GM18951 (cell line): ENCODE measurements around the gene SAMD9L.

Experiments
- POLR2A ChIP-seq: IDR thresholded peaks from 4 replicates; pipeline ENCODE4 v1.6.1; 2011; ENCODE audit warnings: mild to moderate bottlenecking; ENCODE audit not compliant: insufficient read length, insufficient read depth; ENCODE audit errors: extremely low read depth
- in situ Hi-C: fragments of 300-500 bp; cut with MboI; formaldehyde crosslinking; loops from one replicate; pipeline ENCODE4 v1.12.0; 2022; ENCODE audit warnings: low sequenced_read_pairs, mixed read lengths, inconsistent platforms; ENCODE audit not compliant: unreplicated experiment

Gene SAMD9L

DNA sequence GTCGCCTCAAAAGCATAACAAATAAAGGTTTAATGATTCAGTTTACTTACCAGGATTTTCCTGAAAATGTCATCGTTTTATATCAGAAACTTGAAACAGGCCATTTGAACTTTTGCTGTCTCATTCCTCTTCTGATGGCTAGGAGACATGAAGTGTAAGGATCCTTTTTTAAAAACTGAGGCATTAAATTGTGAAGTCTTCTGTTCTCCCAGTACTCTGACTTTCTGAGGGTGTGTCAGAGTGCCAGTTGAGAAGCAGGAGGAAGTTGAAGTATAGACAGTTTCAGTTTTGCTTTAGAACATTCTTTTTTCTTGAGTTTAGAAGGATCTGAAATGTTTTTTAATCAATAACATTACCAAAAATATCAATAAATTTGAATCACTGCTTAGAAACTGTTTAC is at the start of gene SAMD9L:
Gene SAMD9L (minus strand): TSS at position 242 of the 400 bp plus-strand sequence. CDS start 12,414 bp downstream, outside the sequence.
- in situ Hi-C loops = no loop called here
- no peak for TF ChIP-seq POLR2A

DNA sequence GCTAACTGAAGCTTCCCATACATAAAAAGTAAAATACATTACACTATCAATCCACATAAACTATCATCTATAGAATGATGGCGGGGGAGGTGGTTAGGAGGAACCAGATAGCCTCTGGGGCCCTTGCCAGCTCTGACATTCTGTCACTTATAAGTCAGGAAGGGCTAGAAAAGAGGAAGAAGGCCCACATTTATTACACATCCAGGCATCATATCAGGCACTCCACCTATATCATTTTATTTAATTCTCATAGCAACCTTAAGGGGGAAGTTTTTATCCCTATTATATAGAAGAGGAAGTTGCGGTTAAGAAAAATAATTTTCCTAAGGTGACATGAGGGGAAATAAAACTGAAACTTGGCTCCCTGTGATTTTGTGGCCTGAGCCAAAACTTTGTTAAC is 48.2 kb upstream of the SAMD9L start:
- in situ Hi-C loops = no loop called here
- no peak for TF ChIP-seq POLR2A

DNA sequence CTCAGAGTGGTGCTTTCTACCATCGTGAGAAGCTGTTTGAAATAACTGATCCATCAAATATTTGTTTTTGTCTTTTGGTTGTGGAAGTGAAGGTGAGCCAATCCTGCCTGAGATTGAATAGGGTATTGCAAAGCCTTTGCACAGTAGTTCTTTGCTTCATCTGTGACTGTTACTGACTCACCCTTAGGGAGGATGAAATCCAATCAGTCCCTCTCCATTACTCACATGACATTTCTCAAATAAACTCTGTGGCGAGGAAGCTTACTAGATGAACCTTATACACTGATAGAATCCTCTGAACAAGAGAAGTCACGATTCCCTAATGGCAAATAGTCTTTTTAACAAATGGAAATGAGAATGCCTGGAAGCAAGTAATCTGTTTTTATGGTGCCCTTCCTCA is 46.2 kb upstream of the SAMD9L start:
- in situ Hi-C loops = no loop called here
- TF ChIP-seq POLR2A = no peak

DNA sequence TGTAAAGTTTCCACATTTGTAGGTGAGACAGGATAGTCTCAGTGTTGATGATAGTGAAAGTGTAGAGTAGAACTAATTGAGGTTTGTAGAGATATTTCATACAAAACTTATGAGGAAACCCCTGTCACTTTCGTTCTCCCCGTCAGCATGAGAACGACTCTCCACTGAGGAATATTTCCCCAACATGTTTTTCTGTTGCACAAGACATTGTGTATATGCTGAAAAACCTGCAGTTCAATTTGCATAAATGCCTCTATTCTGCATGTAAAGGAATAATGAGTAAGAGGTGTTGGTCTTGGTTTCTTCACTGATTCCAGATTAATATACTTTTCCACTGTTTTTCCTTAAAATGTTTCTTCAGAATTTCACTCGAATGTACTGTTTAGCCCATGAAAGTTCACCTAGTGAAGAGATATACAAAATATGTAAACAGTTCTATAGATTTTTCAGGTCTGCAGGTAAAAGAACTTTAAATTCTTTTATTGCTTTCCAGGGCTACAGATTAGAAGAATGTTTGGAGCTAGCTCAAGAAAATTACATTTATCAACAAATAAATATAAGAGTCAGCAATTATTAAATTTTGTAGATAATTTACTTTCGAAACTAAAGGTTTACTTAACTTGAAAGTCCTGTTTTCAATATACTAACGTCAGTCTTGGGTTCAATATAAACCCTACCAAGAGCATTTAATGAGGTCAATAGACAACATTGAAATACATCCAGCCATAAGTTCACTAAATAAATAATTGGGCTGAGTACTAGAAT is 40.9 kb upstream of the SAMD9L start:
- in situ Hi-C loops = no loop called here
- no peak for TF ChIP-seq POLR2A

DNA sequence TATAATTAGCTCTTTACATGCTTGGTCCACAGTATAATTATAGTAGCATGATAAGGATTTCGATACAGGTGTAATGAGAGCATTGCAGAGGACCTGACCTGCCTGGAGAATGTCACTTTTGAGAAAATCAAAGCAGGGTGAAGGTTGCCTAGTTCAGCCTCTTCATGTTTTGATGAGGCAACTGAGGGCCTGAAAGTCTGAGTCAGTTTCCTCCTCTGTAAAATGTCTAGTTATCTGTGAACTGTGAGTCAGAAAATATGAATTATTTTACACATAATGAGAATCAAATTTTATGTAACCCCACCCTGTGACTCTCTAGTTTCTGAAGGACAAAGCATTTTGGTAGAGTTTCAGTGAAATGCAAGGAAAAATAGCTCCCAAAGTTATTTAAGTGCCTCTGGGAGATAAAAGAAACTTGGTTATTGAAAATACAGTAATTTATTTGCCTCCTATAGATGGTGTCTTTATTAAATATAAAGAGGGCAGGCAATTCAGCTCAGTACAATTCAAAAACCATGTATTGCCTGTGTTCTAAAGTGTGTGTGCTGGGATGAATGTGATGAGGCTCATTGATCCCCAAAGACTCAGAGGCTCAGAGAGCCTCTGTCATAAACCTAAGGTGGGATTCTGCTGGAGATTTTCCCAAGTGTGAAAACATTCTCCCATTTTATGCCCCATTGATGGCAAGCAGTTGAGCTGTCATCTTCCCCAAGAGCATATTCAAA is 37.3 kb upstream of the SAMD9L start:
- no peak for TF ChIP-seq POLR2A
- in situ Hi-C loops = no loop called here

DNA sequence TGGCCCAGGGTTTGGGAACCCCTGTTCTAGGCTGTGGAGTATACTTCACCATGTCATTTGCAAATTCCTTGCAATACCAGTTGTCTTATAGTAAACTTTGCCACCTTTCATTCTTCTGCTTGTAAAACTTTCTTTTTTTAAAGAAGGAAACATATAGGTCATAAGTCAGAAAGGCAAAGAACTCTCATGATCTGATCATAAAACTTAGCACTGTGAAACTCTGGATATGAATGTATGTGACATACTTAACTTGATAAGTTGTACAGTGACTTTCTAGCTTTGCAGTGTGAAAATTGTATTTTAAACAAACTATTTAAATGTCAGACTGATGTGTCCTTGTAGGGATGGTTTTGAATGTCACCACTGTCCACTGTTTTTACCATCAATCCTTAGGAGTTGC is 31.0 kb upstream of the SAMD9L start:
- TF ChIP-seq POLR2A = no peak
- in situ Hi-C loops = no loop called here

DNA sequence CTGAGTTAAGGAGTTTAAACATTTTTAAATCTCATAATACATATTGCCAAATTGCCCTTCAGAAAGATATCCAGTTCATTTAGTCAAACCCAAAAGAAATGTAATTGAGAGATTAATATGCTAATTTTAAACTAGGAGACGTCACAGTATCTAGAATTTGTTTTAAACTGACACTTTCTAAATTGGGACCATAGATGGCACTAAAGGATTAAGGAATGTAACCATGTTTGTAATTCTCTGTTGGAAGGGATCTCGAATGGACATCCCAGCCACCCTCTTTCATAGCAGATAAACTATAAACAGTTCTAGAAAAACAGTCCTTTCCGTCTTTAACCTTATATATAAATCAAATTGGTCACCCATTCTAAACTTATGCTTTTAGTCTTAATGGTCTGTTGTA is 30.0 kb upstream of the SAMD9L start:
- TF ChIP-seq POLR2A = no peak
- in situ Hi-C loops = no loop called here

DNA sequence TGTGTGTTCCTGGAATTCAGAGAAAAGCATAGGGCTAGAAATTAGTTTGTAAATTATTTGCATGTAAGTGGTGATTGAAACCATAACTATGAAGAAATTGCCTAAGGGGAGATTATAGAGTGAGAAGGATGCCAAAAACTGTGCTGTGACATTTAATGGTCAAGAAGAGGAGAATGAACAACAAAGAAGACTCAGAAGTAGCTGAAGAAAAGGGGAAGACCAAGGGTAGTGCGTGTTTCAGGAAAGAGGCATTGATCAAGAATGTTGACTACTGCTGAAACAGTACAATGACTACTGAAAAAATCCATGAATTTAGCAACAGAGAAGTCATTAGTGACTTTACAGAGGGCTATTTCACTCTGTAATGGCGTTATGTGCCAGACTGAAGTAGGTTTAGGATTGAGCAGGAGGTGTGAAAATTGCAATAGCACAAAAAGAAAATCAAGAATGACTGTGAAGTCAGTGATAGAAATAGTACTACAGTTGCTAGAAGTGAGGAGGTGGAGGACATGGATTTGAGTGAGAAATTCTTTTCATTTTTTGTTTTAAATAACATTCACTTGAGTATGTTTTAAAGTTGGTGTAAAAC is 28.9 kb upstream of the SAMD9L start:
- in situ Hi-C loops = no loop called here
- no peak for TF ChIP-seq POLR2A

DNA sequence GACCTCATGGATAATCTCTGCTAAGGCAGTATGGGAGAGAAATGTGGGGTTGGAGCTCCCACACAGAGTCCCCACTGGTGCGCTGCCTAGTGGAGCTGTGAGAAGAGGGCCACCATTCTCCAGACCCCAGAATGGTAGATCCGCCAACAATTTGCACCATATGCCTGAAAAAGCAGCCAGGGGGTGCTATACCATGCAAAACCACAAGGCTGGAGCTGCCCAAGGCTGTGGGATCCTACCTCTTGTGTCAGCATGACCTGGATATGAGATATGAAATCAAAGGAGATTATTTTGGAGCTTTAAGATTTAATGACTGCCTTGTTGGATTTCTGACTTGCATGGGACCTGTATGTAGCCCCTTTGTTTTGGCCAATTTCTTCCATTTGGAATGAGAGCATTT is 27.0 kb upstream of the SAMD9L start:
- TF ChIP-seq POLR2A = no peak
- in situ Hi-C loops = no loop called here

DNA sequence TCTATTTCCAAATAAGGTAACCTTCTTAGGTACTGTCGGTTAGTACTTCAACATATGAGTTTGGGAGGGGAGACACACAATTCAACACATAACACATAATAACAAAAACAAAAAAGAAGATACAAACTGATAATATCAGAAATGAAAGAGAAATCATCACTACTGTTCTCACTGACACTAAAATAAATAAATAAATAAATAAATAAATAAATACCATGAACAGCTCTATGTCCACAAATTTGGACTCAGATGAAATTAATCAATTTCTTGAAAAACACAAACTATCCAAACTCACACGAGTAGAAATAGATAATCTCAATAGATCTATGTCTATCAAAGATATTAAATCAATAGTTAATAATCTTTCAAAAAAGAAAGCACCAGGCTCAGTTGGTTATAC is 24.5 kb upstream of the SAMD9L start:
- TF ChIP-seq POLR2A = no peak
- in situ Hi-C loops = no loop called here

DNA sequence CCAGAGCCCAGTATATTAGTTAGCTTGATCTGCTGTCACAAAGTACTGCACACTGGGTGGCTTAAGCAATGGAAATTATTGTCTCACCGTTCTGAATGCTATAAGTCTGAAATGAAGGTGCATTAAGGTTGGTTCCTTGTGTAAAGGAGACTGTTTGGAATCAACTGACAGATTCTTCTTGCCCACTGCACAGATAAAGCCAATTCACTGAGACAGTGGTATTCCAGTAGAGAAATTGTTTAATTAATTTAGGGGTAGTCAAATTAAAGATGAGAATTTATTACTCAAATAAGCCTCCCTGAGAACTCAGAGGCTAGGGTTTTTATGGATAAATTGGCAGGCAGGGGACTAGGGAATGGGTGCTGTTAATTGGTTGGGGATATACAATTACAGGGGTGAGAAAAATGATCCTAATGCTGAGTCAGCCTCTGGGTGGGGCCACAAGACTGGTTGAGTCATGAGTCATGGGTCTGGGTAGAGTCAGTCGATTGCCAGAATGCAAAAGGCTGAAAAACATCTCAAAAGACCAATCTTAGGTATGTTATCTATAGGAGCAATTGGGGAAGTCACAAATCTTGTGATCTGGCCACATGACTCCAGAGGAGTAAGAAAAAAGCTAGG is 23.5 kb upstream of the SAMD9L start:
- TF ChIP-seq POLR2A = no peak
- in situ Hi-C loops = no loop called here

DNA sequence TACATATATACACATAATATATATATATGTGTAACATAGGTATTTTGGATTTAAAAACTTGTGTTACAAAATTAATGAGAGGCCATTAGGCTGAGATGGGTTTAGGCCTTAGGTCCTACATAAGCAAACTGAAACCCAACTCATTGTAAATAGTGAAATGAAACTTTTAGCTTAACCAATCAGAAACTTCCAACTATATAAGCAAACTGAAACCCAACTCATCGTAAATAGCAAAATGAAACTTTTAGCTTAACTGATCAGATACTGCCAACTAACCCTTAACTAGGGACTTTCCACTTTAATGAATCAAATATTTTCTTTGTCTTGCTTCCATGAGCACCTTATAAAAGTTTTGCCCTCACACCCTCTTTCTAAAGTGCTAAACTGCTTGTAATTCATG is 17.3 kb upstream of the SAMD9L start:
- TF ChIP-seq POLR2A = no peak
- in situ Hi-C loops = no loop called here

DNA sequence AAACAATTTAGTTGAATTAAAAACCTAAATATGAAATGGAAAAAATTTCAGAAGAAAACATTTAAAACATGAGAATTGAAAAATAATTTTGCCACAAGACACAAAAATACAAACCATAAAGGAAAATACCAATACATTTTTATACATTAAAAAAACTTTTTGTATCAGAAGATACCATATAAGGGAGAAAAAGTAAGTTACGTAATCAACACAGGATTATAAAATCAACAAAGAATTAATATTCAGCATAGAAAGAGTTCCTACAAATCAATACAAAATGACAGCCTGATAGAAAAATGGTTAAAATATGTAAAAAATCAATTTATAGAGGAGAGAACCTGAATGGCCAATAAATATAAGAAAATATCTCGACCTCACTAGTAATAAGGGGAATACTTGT is 16.6 kb upstream of the SAMD9L start:
- no peak for TF ChIP-seq POLR2A
- in situ Hi-C loops = no loop called here

DNA sequence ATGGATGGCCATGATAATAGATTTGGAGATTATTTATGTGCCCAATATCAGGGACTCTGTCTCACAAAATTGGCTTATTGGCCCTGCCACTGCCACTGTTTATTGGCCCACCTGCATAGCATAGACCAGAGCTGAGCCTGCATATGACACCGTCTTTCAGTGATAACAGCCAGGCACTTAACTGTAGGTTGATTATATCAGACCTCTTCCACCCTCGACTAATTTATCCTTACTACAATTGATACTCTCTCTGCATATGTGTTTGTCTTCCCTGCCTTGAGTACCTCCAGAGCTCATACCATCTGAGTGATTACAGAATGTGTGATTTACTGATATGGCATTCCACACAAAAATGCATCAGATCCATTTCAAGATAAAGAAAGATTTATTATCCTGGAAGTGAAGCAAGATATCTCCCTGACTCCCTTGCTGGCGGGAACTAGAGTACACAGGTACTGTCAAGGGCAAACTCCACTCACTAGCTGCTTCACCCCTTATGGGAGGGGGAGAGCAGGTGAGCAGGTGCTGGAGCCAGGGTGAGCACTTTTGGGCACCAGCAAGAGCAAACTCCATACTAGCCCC is 13.1 kb upstream of the SAMD9L start:
- in situ Hi-C loops = no loop called here
- TF ChIP-seq POLR2A = no peak

DNA sequence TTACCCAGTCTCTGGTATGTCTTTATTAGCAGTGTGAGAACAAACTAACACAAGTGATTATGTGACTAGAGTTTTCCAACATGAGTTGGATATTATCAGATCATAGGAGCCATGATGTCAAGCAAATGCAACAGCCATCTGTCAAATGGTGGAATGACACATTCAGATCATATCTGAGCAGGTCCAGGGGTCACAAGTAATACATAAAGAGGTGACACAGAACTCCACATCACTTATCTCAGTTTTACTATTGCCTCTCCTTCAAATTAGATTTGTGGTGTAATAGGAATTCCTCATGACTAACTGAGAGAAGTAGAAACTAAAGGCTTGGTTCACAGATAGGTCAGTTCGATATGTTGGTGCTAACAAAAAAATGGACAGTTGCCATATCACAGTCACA is 12.2 kb upstream of the SAMD9L start:
- in situ Hi-C loops = no loop called here

More for the DNA sequence above, 12.2 kb upstream of the SAMD9L start:
- no peak for TF ChIP-seq POLR2A
